Activated naive CD4-positive, alpha-beta T cell treated with Interleukin-2 at 50 U/mL for 16 hours (primary cell): ENCODE data around the gene SREBF1.
"Not testable (repeated sequence)": the region's sequence is repeated elsewhere in the genome, so short reads cannot be mapped to it uniquely, and the experiment has no call there.

Source experiments
- DNase-seq: peaks from one replicate; pipeline ENCODE4 v3.0.0-alpha.2; 2020

Gene SREBF1

DNA sequence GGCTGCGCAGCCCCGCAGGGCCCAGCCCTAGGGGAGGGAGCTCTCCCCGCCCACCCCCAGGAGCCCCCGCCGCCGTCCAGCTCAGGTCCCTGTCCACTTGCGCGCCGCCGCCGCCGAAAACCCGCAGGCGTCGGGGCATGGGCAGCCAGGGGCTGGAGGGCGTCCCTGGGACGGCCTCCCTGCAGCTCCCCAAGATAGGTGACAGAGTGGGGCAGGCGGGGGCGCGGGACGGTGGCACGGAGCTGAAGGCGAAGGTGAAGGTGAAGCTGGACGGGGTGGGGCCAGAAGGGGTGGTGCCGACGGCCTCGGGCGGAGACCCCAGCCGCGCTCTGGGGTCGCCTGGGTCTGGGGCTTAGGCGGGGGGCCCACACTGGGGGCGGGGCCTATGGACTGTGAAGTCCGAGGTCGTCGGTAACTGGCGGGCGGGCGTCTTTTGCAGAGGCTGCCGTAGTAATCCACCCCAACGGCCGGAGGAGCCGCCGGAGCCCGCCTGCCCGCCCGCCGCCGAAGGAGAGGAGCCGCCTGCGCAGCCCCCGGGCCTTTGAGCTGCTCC, 27.2 kb downstream of the SREBF1 start:
- DNase-seq, result no peak

DNA sequence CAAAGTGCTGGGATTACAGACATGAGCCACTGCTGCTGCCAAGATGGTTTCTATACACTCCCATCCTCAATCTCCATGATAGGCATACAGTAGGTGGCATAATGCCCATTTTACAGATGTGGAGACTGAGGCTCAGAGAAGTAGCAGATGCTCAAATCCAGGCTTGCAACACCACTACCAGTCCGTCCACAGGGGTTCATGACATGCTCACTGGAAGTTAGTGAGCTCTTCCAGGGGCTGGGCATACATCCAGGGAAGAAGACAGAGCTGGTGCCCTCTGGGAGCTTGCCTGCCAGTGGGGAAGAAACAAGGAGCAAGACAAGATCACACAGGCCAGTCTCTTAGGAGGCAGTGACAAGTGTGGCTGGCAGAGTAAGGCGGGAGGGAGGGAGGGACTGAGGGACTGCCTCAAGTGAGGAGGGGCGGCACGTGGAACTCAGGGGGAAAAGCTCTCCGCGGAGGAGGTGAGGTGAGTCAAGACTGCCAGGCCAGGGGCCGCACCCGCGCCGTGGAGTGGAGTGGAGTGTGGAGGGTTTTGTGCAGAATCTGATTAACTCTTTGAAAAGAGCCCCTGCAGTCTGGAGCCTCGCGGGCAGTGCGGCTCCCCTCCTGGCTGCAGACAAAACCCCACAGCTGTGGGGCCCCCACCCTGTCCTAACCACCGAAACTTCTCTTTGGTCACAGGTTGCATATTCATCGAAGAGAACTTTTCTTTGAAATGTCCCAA, 27.9 kb downstream of the SREBF1 start:
- no peak for DNase-seq

DNA sequence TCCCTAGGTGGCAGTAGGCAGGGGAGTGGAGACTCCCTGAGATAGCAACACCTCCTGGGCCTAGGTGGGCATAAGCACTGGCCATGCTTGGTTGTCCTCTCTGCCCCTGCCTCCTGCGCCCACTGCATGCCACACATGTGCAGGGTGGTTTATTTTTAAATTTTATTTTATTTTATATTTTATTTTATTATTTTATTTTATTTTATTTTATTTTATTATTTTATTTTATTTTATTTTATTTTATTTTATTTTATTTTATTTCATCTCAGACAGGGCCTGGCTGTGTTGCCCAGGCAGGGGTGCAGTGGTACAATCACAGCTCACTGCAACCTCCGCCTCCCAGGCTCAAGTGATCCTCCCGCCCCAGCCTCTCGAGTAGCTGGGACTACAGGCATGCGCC, 28.6 kb downstream of the SREBF1 start:
- DNase-seq, result not testable (repeated sequence)

DNA sequence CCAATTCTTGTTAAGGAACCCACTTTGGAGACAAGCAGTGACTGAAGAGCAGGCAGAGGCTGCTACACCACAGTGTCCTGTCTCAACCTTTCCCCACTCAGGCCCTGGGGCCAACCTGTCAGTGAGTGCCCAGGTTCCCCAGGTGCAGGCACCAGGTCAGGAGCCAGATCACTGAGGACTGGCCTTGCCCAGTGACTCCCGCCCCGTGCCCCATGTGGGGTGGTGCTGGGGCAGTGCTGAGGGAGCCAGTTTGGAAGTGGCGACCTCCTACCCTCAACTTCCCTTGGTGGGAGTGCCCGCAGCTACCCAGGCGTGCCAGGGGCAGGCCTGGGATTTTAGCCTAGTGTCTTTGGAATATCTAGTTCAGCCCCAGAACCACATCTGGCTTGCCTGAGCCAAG, 29.3 kb downstream of the SREBF1 start:
- DNase-seq, result no peak

DNA sequence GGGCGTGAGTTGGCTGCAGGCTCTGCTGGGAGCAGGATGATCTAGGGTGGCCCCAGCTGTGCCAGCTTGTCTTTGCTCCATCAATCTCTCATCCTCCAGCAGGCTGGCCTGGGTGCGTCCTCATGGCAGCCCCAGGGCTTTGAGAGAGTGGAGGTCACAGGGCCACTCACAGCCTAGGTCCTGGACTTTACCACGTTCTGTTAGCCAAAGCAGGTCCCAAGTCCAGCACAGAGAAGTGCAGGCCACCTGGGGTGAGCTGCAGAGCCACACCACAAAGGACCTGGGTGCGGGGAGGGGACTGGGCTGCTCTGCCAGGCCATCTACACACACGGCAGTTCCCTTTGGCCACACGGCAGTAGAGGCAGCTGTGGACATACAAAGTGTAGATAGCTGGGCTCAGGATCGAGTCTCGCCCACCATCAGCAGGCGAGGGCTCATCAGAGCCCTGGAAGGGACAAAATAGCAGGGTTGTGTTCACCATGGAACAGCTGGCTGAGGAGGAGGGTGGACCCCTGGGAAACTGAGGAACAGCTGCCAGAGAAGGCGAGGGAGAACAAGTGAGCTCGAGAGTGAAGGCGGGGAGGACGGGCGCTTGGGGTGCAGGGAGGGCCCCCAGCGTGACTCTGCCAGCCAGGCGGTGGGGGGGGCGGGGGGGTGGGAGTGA, 30.0 kb downstream of the SREBF1 start:
- no peak for DNase-seq

DNA sequence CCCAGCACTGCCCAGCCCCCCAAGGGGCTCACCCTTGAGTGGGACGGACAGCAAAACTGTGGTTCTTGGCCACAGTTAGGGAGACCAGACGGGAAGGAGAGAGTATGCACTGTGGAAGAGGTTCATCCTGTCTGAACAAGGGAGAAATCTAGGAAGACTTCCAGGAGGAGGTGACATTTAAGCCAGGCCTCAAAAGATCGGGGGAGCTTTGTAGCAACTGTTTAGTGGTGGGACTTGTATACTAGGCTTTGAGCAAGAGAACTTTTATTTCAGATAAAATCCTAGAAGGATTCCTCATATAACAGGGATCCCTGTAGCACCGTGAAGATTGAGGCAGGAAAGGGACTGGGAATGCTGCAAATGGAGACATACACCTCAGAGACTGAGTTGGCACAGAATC, 30.8 kb downstream of the SREBF1 start:
- no peak for DNase-seq

DNA sequence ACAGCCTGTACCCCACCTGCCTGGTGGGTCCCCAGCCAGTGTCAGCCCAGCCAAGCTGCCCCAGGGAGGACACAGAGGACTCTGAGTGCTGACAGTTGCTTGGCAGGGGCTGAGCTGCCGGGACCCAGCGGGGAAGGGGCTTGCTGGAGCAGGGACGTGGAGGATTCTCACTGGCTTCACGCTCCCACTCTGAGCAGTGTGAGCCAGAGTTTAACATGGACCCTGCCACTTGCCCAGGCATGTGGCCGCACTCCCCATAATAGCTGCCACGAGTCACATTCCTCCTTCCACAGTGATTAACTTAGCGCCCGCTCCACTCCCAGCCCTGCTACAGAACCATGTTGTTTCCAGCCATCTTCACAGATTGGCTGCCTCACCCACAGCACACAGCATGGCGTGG, 31.2 kb downstream of the SREBF1 start:
- DNase-seq, result no peak

DNA sequence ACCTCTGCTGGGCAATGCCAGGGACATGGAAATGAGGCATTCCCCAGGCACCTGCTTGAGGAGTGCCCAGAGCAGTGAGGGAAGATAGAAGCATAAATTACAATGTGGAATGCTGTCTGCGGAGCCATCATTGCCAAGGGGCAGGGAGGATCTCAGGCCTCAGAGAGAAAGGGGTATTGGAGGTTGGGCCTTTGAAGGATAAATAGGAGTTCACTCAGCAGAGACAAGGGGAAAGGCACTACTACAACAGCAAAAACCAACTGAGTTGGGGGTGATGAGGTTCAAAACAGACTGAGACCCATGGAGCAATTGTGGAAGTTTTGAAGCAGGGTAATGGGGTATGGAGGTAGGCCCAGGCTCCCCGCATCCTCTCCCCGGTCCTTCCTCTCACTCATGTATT, 32.8 kb downstream of the SREBF1 start:
- DNase-seq, result no peak

DNA sequence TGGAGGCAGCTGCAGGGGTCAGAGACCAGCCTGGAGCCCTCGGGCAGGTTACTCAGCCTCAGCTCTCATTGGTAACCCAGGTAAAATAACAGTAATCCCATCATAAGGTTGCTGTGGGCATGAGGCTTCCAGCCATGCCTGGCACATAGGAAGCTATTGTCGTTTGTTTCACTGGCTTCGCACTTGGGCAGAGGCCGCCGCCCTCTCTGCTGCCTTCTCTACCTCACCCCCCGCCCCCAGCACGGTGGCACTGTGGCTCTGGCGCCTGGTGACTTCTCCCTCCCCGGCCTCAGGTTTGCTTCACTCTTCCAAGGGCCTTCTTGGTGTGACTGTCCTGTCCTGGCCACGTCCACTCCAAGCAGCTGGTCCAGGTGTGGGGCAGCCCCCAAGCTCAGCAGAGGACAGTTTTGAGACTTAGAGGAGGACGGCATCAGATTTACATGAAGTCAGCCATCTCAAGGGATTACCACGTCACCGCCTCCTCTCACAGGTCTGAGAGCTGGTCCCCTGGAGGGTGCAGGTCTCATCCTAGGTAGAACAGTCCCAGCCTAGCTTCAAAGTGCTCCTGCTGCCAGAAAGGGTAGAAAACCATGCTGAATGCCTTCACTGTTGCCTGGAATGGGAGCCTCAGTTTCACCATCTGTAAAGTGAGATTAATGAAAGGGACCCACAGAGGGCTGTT, 34.8 kb downstream of the SREBF1 start:
- DNase-seq, result no peak

DNA sequence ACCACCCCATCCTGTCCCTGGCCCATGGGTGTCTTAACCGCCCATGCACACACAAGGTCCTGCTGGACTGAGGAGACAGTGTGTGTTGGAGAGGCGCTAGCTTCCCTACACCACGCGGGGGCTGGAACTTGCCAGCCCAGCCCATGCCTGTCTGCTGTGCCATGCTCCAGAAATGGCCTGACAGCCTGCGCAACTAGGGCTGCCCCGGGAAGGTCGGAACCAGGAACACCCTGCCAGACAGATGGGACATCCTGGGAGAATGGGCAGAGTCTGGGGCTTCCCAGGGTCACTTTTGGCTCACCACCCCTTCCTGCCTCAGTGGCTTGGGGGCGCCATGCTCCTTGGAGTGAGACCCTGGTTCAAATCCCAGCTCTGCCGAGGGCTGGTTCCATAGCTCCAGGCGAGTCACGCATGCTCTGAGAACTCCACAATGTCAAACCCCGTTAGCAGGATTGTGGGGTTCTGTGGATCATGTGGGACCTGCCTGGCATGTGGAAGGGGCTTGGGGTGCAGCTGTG, 36.2 kb downstream of the SREBF1 start:
- no peak for DNase-seq

DNA sequence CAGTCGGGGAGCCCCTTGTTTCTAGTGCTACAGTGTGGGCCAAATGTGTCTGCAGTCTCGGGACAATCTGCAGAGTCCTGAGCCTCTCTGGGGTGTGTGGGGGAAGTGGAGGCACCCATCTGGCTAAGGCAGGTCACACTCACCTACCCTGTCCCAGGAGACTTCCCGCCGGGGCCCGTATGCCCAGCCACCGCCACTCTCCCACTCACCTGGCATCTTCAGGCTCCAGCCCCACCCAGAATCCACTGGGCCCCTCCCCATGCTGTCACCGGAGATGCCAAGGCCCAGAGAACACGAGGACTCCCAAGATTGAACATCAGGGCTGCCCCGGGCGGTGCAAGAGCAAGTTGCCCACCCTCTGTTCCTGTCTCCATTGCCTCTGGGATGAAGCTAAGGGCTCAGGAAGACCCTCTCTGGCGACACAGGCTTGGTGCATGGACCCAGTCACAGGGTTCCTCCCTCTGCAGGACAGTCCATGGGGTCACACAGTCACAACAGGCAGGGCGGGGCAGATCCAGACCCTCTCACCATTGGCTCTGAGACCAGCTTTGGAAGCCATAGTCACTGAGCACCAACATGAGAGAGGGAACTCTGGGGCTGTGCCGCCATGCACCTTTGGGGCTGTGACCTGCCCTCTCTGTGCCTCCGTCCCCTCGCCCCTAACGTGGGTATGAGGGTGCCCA, 38.1 kb downstream of the SREBF1 start:
- no peak for DNase-seq

DNA sequence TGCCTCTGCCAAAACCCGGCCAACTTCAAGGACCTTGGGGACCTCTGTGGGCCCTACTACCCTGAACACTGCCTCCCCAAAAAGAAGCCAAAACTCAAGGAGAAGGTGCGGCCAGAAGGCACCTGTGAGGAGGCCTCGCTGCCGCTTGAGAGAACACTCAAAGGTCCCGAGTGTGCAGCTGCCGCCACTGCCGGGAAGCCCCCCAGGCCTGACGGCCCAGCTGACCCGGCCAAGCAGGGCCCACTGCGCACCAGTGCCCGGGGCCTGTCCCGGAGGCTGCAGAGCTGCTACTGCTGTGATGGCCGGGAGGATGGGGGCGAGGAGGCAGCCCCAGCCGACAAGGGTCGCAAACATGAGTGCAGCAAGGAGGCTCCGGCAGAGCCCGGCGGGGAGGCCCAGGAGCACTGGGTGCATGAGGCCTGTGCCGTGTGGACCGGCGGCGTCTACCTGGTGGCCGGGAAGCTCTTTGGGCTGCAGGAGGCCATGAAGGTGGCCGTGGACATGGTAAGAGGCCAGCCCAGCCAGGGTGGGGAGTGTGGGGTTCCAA, 38.7 kb downstream of the SREBF1 start:
- no peak for DNase-seq

DNA sequence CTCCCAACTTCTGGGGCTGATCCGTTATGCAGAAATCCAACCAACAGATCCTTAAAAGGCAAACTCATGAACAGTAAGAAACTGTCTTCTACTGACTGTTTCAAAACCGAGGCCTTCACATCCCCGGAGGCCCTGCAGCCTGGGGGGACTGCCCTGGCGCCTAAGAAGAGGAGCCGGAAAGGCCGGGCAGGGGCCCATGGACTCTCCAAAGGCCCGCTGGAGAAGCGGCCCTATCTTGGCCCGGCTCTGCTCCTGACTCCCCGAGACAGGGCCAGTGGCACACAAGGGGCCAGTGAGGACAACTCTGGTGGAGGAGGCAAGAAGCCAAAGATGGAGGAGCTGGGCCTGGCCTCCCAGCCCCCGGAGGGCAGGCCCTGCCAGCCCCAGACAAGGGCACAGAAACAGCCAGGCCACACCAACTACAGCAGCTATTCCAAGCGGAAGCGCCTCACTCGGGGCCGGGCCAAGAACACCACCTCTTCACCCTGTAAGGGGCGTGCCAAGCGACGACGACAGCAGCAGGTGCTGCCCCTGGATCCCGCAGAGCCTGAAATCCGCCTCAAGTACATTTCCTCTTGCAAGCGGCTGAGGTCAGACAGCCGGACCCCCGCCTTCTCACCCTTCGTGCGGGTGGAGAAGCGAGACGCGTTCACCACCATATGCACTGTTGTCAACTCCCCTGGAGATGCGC, 39.5 kb downstream of the SREBF1 start:
- DNase-seq, result no peak

DNA sequence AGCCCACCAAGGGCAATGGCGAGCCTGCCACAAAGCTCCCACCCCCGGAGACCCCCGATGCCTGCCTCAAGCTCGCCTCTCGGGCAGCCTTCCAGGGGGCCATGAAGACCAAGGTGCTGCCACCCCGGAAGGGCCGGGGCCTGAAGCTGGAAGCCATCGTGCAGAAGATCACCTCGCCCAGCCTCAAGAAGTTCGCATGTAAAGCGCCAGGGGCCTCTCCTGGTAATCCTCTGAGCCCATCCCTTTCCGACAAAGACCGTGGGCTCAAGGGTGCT, 40.1 kb downstream of the SREBF1 start:
- DNase-seq, result no peak

DNA sequence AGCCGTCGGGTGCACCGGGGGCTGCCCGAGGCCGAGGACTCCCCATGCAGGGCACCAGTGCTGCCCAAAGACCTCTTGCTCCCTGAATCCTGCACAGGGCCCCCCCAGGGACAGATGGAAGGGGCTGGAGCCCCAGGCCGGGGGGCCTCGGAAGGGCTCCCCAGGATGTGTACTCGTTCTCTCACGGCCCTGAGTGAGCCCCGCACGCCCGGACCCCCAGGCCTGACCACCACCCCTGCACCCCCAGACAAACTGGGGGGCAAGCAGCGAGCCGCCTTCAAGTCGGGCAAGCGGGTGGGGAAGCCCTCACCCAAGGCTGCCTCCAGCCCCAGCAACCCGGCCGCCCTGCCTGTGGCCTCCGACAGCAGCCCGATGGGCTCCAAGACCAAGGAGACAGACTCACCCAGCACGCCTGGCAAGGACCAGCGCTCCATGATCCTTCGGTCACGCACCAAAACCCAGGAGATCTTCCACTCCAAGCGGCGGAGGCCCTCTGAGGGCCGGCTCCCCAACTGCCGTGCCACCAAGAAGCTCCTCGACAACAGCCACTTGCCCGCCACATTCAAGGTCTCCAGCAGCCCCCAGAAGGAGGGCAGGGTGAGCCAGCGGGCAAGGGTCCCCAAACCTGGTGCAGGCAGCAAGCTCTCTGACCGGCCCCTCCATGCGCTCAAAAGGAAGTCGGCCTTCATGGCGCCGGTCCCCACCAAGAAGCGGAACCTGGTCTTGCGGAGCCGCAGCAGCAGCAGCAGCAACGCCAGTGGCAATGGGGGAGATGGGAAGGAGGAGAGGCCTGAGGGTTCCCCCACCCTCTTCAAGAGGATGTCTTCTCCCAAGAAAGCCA, 40.6 kb downstream of the SREBF1 start:
- no peak for DNase-seq

DNA sequence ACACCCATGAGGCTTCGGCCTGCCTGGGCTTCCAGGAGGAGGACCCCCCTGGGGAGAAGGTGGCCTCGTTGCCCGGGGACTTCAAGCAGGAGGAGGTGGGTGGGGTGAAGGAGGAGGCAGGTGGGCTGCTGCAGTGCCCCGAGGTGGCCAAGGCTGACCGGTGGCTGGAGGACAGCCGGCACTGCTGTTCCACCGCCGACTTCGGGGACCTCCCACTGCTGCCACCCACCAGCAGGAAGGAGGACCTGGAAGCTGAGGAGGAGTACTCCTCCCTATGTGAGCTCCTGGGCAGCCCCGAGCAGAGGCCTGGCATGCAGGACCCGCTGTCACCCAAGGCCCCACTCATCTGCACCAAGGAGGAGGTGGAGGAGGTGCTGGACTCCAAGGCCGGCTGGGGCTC, 41.5 kb downstream of the SREBF1 start:
- DNase-seq, result no peak

DNA sequence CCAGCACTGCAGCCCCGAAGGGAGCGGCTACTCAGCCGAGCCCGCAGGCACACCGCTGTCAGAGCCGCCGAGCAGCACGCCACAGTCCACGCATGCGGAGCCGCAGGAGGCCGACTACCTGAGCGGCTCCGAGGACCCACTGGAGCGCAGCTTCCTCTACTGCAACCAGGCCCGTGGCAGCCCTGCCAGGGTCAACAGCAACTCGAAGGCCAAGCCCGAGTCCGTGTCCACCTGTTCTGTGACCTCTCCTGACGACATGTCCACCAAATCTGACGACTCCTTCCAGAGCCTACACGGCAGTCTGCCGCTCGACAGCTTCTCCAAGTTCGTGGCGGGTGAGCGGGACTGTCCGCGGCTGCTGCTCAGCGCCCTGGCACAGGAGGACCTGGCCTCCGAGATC, 42.4 kb downstream of the SREBF1 start:
- DNase-seq, result no peak

DNA sequence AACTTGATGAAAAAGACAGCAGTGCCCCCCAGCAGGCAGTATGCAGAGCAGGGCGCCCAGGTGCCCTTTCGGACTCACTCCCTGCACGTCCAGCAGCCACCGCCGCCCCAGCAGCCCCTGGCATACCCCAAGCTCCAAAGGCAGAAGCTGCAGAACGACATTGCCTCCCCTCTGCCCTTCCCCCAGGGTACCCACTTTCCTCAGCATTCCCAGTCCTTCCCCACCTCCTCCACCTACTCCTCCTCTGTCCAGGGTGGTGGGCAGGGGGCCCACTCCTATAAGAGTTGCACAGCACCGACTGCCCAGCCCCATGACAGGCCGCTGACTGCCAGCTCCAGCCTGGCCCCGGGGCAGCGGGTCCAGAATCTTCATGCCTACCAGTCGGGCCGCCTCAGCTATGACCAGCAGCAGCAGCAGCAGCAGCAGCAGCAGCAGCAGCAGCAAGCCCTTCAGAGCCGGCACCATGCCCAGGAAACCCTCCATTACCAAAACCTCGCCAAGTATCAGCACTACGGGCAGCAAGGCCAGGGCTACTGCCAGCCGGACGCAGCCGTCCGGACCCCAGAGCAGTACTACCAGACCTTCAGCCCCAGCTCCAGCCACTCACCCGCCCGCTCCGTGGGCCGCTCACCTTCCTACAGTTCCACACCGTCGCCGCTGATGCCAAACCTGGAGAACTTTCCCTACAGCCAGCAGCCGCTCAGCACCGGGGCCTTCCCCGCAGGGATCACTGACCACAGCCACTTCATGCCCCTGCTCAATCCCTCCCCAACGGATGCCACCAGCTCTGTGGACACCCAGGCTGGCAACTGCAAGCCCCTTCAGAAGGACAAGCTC, 43.2 kb downstream of the SREBF1 start:
- no peak for DNase-seq

DNA sequence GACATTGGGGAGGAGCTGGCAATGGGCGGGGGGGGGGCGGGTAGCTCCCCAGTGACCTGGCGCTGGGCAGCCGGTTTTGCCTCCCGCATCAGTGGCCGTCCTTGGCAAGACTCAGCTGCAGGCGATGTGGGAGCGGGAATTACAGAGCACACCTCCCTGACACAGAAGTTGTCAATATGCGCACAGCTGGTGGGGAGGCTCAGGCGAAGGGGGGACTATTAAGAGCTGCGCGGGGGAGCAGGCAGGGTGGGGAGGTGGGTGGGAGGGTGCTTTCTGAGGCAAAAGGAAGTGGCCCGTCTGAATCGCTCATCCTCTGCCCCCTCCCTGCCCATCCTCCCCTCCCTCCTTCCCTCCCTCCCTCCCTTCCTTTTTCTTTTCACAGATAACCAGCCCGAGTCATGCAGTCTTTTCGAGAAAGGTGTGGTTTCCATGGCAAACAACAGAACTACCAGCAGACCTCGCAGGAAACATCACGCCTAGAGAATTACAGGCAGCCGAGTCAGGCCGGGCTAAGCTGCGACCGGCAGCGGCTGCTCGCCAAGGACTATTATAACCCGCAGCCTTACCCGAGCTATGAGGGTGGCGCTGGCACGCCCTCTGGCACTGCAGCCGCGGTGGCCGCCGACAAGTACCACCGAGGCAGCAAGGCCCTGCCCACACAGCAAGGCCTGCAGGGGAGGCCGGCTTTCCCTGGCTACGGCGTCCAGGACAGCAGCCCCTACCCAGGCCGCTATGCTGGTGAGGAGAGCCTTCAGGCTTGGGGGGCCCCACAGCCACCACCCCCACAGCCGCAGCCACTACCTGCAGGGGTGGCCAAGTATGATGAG, 44.0 kb downstream of the SREBF1 start:
- DNase-seq, result peak; percentile 42
